ENCODE results near the gene MED29. TPM values are rescaled to one million over a fixed set of nuclear protein-coding genes. Genes with fewer than 3 reads are reported as not detected.

The MED29 gene
- total RNA-seq, 1 experiment from 2014 or later, result 739 TPM

DNA sequence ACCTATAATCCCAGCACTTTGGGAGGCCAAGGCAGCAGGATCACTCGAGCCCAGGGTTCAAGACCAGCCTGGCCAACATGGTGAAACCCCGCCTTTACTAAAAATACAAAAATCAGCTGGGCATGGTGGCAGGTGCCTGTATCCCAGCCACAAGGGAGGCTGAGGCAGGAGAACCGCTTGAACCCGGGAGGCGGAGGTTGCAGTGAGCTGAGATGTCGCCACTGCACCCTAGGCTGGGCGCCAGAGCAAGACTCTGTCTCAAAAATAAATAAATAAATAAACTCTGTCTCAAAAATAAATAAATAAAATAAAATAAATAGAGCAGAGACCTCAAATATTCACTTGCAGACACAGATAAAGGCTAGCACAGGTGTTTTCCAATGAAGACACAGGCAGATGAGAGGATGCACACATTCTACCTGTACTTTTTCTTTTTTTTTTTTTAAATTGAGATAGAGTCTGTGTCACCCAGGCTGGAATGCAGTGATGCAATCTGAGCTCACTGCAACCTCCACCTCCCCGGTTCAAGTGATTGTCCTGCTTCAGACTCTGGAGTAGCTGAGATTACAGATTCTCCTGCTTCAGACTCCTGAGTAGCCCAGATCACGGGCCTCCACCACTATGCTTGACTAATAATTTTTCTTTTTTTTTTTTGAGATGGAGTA lies 47.2 kb downstream of the MED29 start:
- in situ Hi-C loops (cut with HindIII; ENCODE audit: low pct_unique_long_range_greater_than_20kb, low sequenced_read_pairs), result no loop called here
- POLR2A ChIA-PET, result interaction anchor here (0.6 to 2.4 kb wide), 22 partner anchors 10 to 558 kb away, joined by 3 to 9 read pairs (median 4); partner anchors contain the start of genes EID2B and SAMD4B

DNA sequence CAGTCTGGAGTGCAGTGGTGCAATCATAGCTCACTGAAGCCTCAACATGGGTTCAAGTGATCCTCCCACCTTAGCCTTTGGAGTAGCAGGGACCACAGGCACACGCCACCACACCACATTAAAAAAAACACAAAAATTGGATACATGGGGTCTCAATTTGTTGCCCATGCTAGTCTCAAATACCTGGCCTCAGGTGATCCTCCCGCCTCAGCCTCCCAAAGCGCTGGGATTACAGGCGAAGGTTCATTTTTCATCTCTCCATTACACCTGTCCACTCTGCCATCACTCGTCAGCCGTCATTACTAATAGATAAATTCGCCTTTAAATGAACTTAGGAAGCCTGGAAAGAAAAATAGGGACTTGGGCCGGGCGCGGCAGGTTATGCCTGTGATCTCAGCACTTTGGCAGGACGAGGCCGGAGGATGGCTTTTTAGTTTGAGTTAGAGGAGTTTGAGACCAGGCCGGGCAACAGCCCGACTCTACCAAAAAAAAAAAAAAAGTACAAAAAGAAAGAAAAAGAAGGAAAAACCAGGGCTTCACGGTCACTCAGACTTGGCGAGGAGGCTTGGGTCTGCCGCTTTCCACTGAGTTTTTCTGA lies 53.5 kb downstream of the MED29 start:
- Histone ChIP-seq H3K4me3 (ENCODE audit: low read depth in 2 of 2, low read length in 2 of 2) (peak overlapping the region; percentile 34 to 56), H3K27me3 (ENCODE audit: control insufficient read depth, insufficient read depth, low read length) (no peaks in the 10 kb centered on the region), H3K27ac (ENCODE audit: low read length) (peak overlapping the region; percentile 85), H3K36me3 (ENCODE audit: control insufficient read depth, insufficient read depth, low read length) (peaks cover 13% of the 10 kb centered on the region), H3K9me3 (ENCODE audit: control insufficient read depth, insufficient read depth, low read depth, low read length) (no peaks in the 10 kb centered on the region), H3K4me1 (ENCODE audit: control insufficient read depth, insufficient read depth, low read length) (peaks cover 40% of the 10 kb centered on the region)
- BruUV-seq (replicated peaks), result TSS peak; percentile 98
- no peak for ATAC-seq
- no peak for DNase-seq (ENCODE audit: low read depth, low spot score)
- in situ Hi-C loops (cut with HindIII; ENCODE audit: low pct_unique_long_range_greater_than_20kb, low sequenced_read_pairs) (no loop called here), intact Hi-C loops (cut with micrococcal nuclease; ENCODE audit: unreplicated experiment) (no loop called here)
- POLR2A ChIA-PET, result interaction anchor here (0.5 to 9.0 kb wide), 40 partner anchors 11 to 835 kb away, joined by 3 to 254 read pairs (median 7); partner anchors contain the start of genes DLL3, EID2B, FBL and RPS16
- TF ChIP-seq, protein P1, sequence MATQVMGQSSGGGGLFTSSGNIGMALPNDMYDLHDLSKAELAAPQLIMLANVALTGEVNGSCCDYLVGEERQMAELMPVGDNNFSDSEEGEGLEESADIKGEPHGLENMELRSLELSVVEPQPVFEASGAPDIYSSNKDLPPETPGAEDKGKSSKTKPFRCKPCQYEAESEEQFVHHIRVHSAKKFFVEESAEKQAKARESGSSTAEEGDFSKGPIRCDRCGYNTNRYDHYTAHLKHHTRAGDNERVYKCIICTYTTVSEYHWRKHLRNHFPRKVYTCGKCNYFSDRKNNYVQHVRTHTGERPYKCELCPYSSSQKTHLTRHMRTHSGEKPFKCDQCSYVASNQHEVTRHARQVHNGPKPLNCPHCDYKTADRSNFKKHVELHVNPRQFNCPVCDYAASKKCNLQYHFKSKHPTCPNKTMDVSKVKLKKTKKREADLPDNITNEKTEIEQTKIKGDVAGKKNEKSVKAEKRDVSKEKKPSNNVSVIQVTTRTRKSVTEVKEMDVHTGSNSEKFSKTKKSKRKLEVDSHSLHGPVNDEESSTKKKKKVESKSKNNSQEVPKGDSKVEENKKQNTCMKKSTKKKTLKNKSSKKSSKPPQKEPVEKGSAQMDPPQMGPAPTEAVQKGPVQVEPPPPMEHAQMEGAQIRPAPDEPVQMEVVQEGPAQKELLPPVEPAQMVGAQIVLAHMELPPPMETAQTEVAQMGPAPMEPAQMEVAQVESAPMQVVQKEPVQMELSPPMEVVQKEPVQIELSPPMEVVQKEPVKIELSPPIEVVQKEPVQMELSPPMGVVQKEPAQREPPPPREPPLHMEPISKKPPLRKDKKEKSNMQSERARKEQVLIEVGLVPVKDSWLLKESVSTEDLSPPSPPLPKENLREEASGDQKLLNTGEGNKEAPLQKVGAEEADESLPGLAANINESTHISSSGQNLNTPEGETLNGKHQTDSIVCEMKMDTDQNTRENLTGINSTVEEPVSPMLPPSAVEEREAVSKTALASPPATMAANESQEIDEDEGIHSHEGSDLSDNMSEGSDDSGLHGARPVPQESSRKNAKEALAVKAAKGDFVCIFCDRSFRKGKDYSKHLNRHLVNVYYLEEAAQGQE (IDR thresholded peaks at IDR 0.05; ENCODE audit: insufficient read depth in 1 of 2, low read depth in 2 of 2, low read length in 1 of 2), result no peak
- TF ChIP-seq POLR2AphosphoS5 (IDR thresholded peaks at IDR 0.05; ENCODE audit: low read depth, low read length) (no peak), SIN3A (IDR thresholded peaks at IDR 0.05; ENCODE audit: borderline replicate concordance, insufficient read depth, low read depth, low read length) (no peak), TCF7L2 (IDR thresholded peaks at IDR 0.05; ENCODE audit: low read depth, low read length) (no peak)
- TF ChIP-seq, protein P2, sequence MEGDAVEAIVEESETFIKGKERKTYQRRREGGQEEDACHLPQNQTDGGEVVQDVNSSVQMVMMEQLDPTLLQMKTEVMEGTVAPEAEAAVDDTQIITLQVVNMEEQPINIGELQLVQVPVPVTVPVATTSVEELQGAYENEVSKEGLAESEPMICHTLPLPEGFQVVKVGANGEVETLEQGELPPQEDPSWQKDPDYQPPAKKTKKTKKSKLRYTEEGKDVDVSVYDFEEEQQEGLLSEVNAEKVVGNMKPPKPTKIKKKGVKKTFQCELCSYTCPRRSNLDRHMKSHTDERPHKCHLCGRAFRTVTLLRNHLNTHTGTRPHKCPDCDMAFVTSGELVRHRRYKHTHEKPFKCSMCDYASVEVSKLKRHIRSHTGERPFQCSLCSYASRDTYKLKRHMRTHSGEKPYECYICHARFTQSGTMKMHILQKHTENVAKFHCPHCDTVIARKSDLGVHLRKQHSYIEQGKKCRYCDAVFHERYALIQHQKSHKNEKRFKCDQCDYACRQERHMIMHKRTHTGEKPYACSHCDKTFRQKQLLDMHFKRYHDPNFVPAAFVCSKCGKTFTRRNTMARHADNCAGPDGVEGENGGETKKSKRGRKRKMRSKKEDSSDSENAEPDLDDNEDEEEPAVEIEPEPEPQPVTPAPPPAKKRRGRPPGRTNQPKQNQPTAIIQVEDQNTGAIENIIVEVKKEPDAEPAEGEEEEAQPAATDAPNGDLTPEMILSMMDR (IDR thresholded peaks at IDR 0.05), result no peak
- CTCF ChIA-PET, result interaction anchor here (0.6 to 4.6 kb wide), 23 partner anchors 9 to 526 kb away, joined by 3 to 36 read pairs (median 7); partner anchors contain the start of genes DLL3, EID2B, PLEKHG2 and PSMC4

More for the DNA sequence above, 47.2 kb downstream of the MED29 start:
- no peak for ATAC-seq
- no TSS peak for BruUV-seq (replicated peaks)
- Histone ChIP-seq H3K36me3 (ENCODE audit: control insufficient read depth, insufficient read depth, low read length) (peaks cover 15% of the 10 kb centered on the region), H3K4me1 (ENCODE audit: control insufficient read depth, insufficient read depth, low read length) (peaks cover 50% of the 10 kb centered on the region), H3K27ac (ENCODE audit: low read length) (peak overlapping the region; percentile 15; the same call in 1 of the 2 replicates), H3K4me3 (ENCODE audit: low read depth in 2 of 2, low read length in 2 of 2) (no peak overlapping the region), H3K27me3 (ENCODE audit: control insufficient read depth, insufficient read depth, low read length) (no peaks in the 10 kb centered on the region), H3K9me3 (ENCODE audit: control insufficient read depth, insufficient read depth, low read depth, low read length) (no peaks in the 10 kb centered on the region)
- CTCF ChIA-PET, result interaction anchor here (0.6 to 4.7 kb wide), 28 partner anchors 10 to 866 kb away, joined by 3 to 118 read pairs (median 5); partner anchors contain the start of genes DLL3, EID2, EID2B and PLEKHG2
- TF ChIP-seq, protein P2 (IDR thresholded peaks at IDR 0.05), result no peak
- TF ChIP-seq SIN3A (IDR thresholded peaks at IDR 0.05; ENCODE audit: borderline replicate concordance, insufficient read depth, low read depth, low read length), result no peak
- no peak for TF ChIP-seq TCF7L2 (IDR thresholded peaks at IDR 0.05; ENCODE audit: low read depth, low read length)
- DNase-seq (ENCODE audit: low read depth, low spot score), result peak; percentile 99
- intact Hi-C loops (cut with micrococcal nuclease; ENCODE audit: unreplicated experiment), result no loop called here
